Subcutaneous adipose tissue (tissue), 4 donors: Measurements from ENCODE around the gene GFER. TPM values are rescaled to one million over a fixed set of nuclear protein-coding genes. Genes with fewer than 3 reads are reported as not detected.

Source experiments
- total RNA-seq, 4 donors: library from RNA; depleted of rRNA; stranded (reverse); fragments of >200 nt; gene quantifications; one replicate each; pipeline ENCODE4 v1.1.0, GENCODE V29; 2016
- TF ChIP-seq, protein P1 (sequence below): fragments of 450-650 bp; IDR thresholded peaks from one replicate; pipeline ENCODE4 v1.5.1; 2016; ENCODE audit warnings: low read depth, mild to moderate bottlenecking, control low read depth, antibody characterized with exemption, moderate library complexity

The GFER gene
- total RNA-seq, 4 donors from 2014 or later, result 9.1 to 17.4 (median 16.1) TPM

DNA sequence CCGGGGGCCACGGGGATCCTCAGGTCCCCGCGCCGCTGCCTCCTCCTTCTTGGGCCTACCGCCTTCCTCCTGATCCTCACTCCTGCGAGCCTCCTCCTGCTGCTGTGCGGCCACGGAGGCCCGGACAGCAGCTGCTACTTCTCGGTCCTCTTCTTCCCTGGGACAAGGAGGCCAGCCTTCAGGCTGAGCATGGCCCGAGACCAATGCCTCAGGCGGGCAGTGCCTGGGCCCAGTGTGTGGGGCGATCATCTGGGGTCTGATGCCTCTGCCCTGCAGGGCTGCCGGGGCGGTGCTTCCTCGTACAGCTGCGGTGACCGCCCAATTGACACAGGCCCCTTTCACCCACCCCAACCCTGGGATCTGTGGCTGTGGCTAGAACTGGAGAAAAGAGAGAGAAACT, 17.0 kb downstream of the GFER start:
- TF ChIP-seq, protein P1, sequence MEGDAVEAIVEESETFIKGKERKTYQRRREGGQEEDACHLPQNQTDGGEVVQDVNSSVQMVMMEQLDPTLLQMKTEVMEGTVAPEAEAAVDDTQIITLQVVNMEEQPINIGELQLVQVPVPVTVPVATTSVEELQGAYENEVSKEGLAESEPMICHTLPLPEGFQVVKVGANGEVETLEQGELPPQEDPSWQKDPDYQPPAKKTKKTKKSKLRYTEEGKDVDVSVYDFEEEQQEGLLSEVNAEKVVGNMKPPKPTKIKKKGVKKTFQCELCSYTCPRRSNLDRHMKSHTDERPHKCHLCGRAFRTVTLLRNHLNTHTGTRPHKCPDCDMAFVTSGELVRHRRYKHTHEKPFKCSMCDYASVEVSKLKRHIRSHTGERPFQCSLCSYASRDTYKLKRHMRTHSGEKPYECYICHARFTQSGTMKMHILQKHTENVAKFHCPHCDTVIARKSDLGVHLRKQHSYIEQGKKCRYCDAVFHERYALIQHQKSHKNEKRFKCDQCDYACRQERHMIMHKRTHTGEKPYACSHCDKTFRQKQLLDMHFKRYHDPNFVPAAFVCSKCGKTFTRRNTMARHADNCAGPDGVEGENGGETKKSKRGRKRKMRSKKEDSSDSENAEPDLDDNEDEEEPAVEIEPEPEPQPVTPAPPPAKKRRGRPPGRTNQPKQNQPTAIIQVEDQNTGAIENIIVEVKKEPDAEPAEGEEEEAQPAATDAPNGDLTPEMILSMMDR, result no peak

DNA sequence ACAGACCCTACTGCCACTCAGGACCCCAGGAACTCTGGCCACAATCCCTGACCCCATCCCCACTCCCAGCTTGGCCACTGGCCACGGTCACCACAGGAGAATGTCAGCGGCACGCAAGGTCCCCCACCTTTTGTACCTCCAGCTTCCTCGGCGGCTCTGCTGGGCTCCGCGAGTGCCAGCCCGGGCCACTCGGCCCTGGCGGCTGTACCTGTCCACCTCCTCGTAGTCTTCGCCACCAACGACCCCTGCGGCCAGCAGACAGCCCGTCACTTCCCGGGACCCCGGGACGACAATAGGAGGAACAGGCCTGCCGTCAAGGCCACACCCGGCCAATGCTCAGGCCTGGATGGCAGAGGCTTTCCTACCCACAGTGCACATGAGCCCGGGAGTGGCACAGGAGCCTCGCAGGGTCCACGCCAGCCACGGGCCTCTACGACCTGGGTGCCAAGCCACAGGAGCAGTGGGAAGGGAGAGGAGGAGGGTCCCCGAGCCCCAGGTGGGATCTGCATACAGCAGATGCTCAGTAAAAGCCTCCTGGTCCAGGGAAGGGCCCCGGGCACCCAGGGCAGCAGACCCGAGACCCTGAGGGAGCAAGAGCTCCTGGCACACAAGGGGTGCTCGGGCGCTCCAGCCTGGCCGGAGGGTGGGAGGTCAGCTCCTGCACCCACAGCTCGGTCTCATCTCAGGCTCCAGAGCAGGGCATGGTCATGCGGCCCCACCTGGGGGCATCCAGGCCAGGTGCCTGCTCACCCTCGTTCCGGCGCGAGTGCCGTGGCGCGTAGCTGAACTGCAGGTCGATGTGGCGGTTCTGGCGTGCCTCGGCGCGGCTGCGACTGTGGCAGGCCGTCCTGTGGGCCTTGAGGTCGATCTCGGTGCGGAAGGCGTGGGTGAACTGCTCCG, 17.7 kb downstream of the GFER start:
- TF ChIP-seq, protein P1, result no peak

DNA sequence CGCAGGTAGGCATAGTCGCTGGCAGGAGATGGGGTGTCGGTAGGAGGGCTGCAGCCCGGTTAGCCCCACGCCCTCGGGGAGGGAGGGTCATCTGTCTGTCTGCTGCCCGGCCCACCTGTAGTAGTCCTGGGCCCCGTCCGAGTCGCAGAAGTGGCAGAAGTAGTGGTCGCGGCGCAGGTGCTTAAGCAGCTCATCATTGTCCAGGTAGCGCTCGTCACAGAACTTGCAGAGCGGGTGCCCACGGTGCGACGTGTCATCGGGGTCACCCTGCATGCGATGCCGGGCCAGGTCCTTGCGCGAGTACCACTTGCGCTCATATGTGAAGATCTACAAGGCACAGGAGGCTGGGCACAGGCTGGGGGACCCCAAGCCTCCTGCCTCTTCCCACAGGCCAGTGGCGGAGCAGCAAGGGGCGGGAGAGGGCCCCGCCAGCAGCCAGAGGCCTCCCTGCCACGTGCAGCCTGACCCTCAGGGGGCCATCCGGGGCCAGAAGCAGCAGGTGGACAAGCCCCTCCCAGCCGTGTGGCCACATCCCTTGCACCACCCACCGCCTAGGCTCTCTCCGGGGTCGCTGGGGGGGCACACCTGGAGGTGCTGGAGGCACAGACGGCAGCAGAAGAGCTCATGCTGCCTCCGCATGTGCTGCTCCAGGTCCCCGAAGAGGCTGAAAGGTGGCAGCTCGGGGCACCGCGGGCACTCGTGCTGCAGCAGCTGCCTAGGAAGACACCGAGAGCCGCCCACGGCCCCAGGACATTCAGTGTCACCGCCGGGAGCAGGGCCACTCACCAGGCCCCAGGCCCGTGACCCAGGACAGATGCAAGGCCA, 18.6 kb downstream of the GFER start:
- TF ChIP-seq, protein P1, result no peak

DNA sequence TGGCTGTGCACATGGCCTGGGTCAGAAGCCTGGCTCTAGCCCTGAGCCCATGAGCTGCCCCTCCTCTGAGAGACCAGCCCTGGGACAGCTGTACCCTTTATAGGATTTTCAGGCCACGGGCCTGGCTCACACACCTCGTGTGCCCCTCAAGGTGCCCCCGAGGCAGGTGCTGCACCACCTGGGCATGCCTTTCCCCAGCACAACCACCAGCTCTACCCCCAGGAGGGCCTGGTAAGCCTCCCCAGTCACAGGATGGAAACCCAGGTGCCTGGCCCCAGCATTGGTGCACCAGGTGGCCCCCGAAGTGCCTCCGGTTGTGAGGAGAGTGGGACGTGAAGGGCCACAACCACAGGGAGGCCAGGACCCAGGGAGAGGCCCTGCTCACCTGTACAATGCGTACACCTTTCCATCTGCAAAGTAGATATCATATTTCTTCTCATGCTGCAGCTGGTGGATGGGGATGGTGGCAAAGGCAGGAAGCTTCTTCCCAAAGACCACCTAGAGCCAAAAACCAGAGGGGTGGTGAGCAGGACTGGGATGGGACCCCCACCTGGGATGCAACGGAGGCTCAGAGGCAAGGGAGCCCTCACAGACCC, 19.3 kb downstream of the GFER start:
- TF ChIP-seq, protein P1, result no peak

DNA sequence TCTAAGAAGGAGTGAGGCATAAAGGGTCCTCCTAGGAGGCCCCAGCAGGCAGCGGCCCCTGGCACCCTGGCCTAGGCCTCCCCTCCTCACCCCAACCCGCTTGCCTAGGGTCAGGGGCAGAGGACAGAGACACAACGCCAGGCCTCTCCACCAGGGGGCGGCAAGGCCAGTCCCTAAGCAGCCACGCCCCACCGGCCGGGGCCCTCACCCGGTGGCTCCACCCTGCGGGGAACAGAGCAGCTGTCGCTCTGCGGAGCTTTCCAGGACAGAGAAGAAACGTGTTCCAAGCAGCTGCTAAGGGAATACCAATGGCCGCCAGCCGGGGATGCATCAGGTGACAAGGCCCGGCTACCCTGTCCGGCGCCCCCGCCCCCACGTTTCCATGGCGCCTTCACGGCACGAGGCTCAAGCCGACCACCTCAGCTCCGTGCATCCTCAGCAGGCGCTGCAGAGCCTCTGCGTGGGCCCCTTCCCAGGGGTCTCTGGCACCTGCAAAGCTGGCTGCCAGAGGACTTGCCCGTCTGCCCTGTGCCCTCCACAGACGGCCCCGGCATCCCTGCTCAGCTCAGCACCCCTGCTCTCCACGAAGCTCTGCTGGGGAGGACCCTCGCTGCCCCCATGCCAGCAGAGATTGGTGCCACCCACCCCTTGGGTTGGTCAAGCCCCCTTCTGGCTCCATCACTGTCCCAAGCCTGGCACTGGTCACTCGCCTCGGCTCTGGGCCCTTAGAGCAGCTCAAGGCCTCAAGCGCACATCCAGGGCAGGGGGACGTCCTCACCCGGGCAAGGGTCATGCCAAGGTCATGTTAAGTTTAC, 20.0 kb downstream of the GFER start:
- TF ChIP-seq, protein P1, result no peak

DNA sequence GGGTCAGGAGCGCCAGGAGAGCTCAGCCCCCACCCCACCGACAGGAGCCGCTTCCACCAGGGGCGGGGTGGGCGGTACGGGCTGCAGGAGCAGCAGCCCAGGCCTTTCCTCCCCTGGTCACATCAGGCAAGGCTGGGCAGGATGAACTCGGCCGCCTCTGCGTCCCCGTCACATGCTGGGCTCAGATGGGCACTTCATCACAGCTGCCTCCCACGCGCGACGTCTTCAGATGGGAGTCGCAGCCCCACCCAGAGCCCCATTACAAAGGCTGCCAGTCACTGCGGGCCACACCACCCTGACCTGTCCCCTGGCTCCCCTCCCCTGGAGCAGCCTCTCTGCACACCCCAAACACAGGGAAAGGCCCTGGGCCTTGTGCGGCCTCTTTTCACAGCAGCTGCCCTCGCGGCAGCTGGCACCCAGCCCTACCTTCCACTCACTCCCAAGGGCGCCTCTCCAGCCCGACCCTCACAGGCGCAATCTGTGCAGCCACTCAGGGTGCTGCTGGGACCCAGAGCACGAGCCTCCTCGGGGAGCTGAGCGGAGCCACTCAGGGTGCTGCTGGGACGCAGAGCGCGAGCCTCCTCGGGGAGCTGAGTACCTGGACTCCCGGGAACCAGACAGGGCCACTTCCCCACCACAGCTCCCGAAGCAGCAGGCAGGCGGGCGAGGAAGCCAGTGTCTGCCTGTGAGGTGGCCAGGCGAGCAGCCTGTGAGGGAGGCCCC, 21.0 kb downstream of the GFER start:
- TF ChIP-seq, protein P1, result no peak
